B cell (primary cell): ENCODE results near the gene ABCA8. TPM values are rescaled to one million over a fixed set of nuclear protein-coding genes. Genes with fewer than 3 reads are reported as not detected.

Experiments
- ATAC-seq: fragments of 200-7000 bp; cut with Tn5 transposase; one replicate; pipeline ENCODE4 v1.10.0; 2021; ENCODE audit warnings: low read depth, mild to moderate bottlenecking, moderate number of reproducible peaks, moderate library complexity
- CTCF ChIA-PET: fragments of 350-600 bp; sonication (Branson Sonifier 250); formaldehyde crosslinking; loops from one replicate; lab custom pipeline; 2021; ENCODE audit warnings: antibody characterized with exemption, inconsistent platforms; lab: Charles Lee
- POLR2A ChIA-PET: fragments of 350-600 bp; sonication (Branson Sonifier 250); formaldehyde crosslinking; loops from one replicate; lab custom pipeline; 2021; ENCODE audit warnings: antibody characterized with exemption; lab: Charles Lee
- DNase-seq: peaks from one replicate; pipeline ENCODE4 v3.0.0; 2013
- H2AFZ ChIP-seq: 2 replicates; pipeline ENCODE4 v1.6.1; 2012; ENCODE audit warnings: mild to moderate bottlenecking, low read depth, low read length; ENCODE audit not compliant: insufficient read depth, poor library complexity, severe bottlenecking
- H3K27ac ChIP-seq, 2 donors: 1 replicate in 1 of 2; 2 replicates in 1 of 2; pipeline ENCODE4 v1.5.1; 2012 to 2013; ENCODE audit warnings: low read length in 2 of 2, mild to moderate bottlenecking in 2 of 2, moderate library complexity in 1 of 2
- H3K27me3 ChIP-seq, 4 experiments: fragments of 200-600 bp in 1 of 4; sonication (generic) in 1 of 4; replicated peaks in 1 of 4; 1 replicate in 2 of 4; 2 replicates in 2 of 4; pipeline versions ENCODE4 v1.6.1 to v1.7.0; 2013 to 2016; ENCODE audit warnings: low read length in 3 of 4, mild to moderate bottlenecking in 2 of 4, mixed read lengths in 1 of 4, moderate library complexity in 1 of 4; ENCODE audit not compliant: insufficient read depth in 4 of 4, control insufficient read depth in 3 of 4; ENCODE audit errors: control extremely low read depth in 1 of 4
- H3K36me3 ChIP-seq, 2 experiments: replicated peaks in 1 of 2; 1 replicate in 1 of 2; 2 replicates in 1 of 2; pipeline versions ENCODE4 v1.6.1 to v1.7.1; 2013; ENCODE audit warnings: low read length in 1 of 2; ENCODE audit not compliant: insufficient read depth in 2 of 2, control insufficient read depth in 1 of 2; ENCODE audit errors: control extremely low read depth in 1 of 2, extremely low read depth in 1 of 2
- H3K4me1 ChIP-seq, 2 donors: fragments of 200-600 bp in 1 of 2; sonication (generic) in 1 of 2; 1 replicate in 1 of 2; 2 replicates in 1 of 2; pipeline versions ENCODE4 v1.5.1 to v1.6.1; 2013 to 2017; ENCODE audit warnings: low read length in 2 of 2; ENCODE audit not compliant: control insufficient read depth in 2 of 2, insufficient read depth in 2 of 2
- H3K4me2 ChIP-seq: replicated peaks from 2 replicates; pipeline ENCODE3; 2012; ENCODE audit warnings: mild to moderate bottlenecking, low read depth, low read length; ENCODE audit not compliant: poor library complexity, severe bottlenecking
- H3K4me3 ChIP-seq, 5 experiments: fragments of 200-600 bp in 1 of 5; sonication (generic) in 1 of 5; 1 replicate in 3 of 5; 2 replicates in 2 of 5; pipeline versions ENCODE4 v1.5.1 to v1.7.0; 2011 to 2016; ENCODE audit warnings: low read length in 4 of 5, mild to moderate bottlenecking in 4 of 5, low read depth in 2 of 5, control low read depth in 1 of 5, moderate library complexity in 1 of 5; ENCODE audit not compliant: insufficient read depth in 1 of 5; ENCODE audit errors: control extremely low read depth in 1 of 5, extremely low read depth in 1 of 5
- H3K79me2 ChIP-seq: fragments of 200-600 bp; sonication (generic); one replicate; pipeline ENCODE4 v1.6.0; 2016; ENCODE audit warnings: low read length; ENCODE audit not compliant: control insufficient read depth, insufficient read depth
- H3K9ac ChIP-seq: fragments of 200-600 bp; sonication (generic); 2 replicates; pipeline ENCODE4 v1.6.1; 2017; ENCODE audit warnings: mild to moderate bottlenecking, low read length, moderate library complexity
- H3K9me3 ChIP-seq, 3 donors: one replicate each; pipeline versions ENCODE4 v1.6.1 to v1.7.1; 2013; ENCODE audit warnings: low read length in 2 of 3; ENCODE audit not compliant: control insufficient read depth in 2 of 3, insufficient read depth in 1 of 3; ENCODE audit errors: control extremely low read depth in 1 of 3
- H4K20me1 ChIP-seq: 2 replicates; pipeline ENCODE4 v1.6.0; 2012; ENCODE audit warnings: mild to moderate bottlenecking, low read length; ENCODE audit not compliant: insufficient read depth, control insufficient read depth, poor library complexity, severe bottlenecking
- H3K27ac Mint-ChIP-seq: one replicate; pipeline ENCODE4 v1.8.0; 2021; ENCODE audit warnings: mixed read lengths
- H3K27me3 Mint-ChIP-seq: one replicate; pipeline ENCODE4 v1.8.0; 2021; ENCODE audit warnings: mixed read lengths
- H3K4me1 Mint-ChIP-seq: one replicate; pipeline ENCODE4 v1.8.0; 2021; ENCODE audit warnings: mixed read lengths
- H3K4me3 Mint-ChIP-seq: one replicate; pipeline ENCODE4 v1.8.0; 2021; ENCODE audit warnings: mixed read lengths
- H3K9me3 Mint-ChIP-seq: one replicate; pipeline ENCODE4 v1.8.0; 2022; ENCODE audit warnings: mixed read lengths; ENCODE audit not compliant: insufficient read depth
- EZH2 ChIP-seq: IDR thresholded peaks from 2 replicates; pipeline ENCODE4 v1.6.1; 2012; ENCODE audit warnings: borderline replicate concordance, low read depth, mild to moderate bottlenecking, moderate library complexity, low read length; ENCODE audit not compliant: insufficient read depth, poor library complexity, severe bottlenecking
- WGBS: methylation state at CpG from one replicate; pipeline ENCODE4 v1.1.5; 2013; ENCODE audit warnings: missing lambda C conversion rate; ENCODE audit not compliant: insufficient coverage; 5-methylcytosine and 5-hydroxymethylcytosine counted together
- intact Hi-C: fragments of 100-400 bp; cut with micrococcal nuclease; formaldehyde crosslinking; loops from one replicate; pipeline ENCODE4 v1.10.0; 2022
- polyA plus RNA-seq: library from polyadenylated mRNA; depleted of rRNA; stranded (reverse); fragments of >200 nt; gene quantifications from 2 replicates; pipeline ENCODE4 v1.2.3, GENCODE V29; 2012
- total RNA-seq, 2 donors: library from RNA; stranded (reverse); fragments of 120-200 nt in 1 of 2; gene quantifications; 1 replicate in 1 of 2; 2 replicates in 1 of 2; pipeline versions ENCODE4 v1.2.3 to v1.2.4, GENCODE V29; 2013 to 2022
- TF ChIP-seq, protein P1 (sequence below): fragments of 200-600 bp; IDR thresholded peaks from one replicate; pipeline ENCODE4 v1.8.0; 2022; ENCODE audit warnings: antibody characterized with exemption, mild to moderate bottlenecking

The ABCA8 gene
- total and polyA plus RNA-seq, 2 donors (not counting 1 experiment from before 2014, with no cell fraction given): not detected

DNA sequence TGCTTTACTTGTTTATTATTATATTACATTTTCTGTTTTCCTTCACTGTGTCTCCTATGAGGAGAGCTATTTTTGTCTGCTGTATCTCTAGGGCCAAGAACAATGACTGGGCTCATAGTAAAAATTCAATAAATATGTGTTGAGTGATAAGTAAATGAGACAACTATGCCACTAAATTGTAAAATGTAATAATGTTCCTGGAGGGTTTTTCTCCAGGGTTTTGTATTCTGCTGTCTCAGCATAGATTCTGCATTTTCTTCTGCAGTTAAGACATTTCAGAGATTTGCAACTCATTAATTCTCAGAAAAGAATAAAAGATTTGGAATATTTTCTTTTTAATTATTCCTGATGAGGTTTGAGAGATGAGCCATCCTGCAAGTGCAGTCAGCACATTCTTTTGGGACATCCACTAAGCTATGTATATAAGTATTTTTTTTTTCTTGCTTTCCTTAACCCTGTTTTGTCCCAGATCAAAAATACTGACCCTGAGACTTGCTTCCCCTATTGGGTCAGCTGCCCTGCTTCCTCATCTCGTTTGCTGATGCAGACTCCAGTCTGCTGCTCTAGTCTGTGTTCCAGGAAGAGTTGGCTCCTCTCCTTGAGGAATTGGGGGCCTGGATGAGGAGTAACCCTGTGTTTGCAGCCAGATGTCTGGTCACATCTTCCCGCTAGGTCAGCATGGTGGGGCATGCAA is 122.9 kb downstream of the ABCA8 start:
- Histone ChIP-seq H3K4me1 (no peaks in the 10 kb centered on the region), H3K4me2 (no peak overlapping the region), H3K36me3 (no peaks in the 10 kb centered on the region), H3K27me3 (peaks cover 0 to 3% (median 0%) of the 10 kb centered on the region in 4 experiments), H3K27ac (no peak overlapping the region), H2AFZ (no peak overlapping the region), H3K4me3 (no peak overlapping the region), H3K9me3 (no peaks in the 10 kb centered on the region), H3K9ac (no peak overlapping the region), H4K20me1 (no peaks in the 10 kb centered on the region), H3K79me2 (no peaks in the 10 kb centered on the region)
- no peaks in the 10 kb centered on the region for H3K9me3 Mint-ChIP-seq
- 49% methylated on average over 2 of the region's 2 CpGs for WGBS
- no peak for DNase-seq
- ATAC-seq: no peak
- intact Hi-C loops: no loop called here
- no peak for TF ChIP-seq EZH2
- TF ChIP-seq, protein P1, sequence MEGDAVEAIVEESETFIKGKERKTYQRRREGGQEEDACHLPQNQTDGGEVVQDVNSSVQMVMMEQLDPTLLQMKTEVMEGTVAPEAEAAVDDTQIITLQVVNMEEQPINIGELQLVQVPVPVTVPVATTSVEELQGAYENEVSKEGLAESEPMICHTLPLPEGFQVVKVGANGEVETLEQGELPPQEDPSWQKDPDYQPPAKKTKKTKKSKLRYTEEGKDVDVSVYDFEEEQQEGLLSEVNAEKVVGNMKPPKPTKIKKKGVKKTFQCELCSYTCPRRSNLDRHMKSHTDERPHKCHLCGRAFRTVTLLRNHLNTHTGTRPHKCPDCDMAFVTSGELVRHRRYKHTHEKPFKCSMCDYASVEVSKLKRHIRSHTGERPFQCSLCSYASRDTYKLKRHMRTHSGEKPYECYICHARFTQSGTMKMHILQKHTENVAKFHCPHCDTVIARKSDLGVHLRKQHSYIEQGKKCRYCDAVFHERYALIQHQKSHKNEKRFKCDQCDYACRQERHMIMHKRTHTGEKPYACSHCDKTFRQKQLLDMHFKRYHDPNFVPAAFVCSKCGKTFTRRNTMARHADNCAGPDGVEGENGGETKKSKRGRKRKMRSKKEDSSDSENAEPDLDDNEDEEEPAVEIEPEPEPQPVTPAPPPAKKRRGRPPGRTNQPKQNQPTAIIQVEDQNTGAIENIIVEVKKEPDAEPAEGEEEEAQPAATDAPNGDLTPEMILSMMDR: no peak
- H3K27ac Mint-ChIP-seq: no peak overlapping the region
- CTCF ChIA-PET: no interaction called here
- H3K4me1 Mint-ChIP-seq: peaks cover 2% of the 10 kb centered on the region
- H3K27me3 Mint-ChIP-seq: peaks cover 18% of the 10 kb centered on the region
- H3K4me3 Mint-ChIP-seq: no peak overlapping the region
- POLR2A ChIA-PET: no interaction called here

DNA sequence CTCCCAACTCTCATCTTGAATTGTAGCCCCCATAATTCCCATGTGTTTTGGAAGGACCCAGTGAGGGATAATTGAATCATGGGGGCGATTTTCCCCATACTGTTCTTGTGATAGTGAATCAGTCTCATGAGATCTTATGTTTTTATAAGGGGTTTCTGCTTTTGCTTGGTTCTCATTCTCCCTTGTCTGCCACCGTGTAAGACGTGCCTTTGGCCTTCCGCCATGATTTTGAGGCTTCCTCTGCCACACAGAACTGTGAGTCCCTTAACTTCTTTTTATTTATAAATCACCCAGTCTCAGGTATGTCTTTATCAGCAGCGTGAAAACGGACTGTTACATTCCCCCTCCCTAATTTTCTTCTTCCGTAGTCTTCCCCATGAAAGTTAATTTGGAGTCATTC is 124.0 kb downstream of the ABCA8 start:
- Histone ChIP-seq H3K27ac (no peak overlapping the region), H3K4me3 (no peak overlapping the region), H3K9ac (no peak overlapping the region), H3K4me1 (no peaks in the 10 kb centered on the region), H2AFZ (no peak overlapping the region), H3K36me3 (no peaks in the 10 kb centered on the region), H3K79me2 (no peaks in the 10 kb centered on the region), H3K9me3 (no peaks in the 10 kb centered on the region), H4K20me1 (no peaks in the 10 kb centered on the region), H3K4me2 (no peak overlapping the region), H3K27me3 (peaks cover 0 to 3% (median 0%) of the 10 kb centered on the region in 4 experiments)
- TF ChIP-seq, protein P1: no peak
- TF ChIP-seq EZH2: no peak
- peaks cover 21% of the 10 kb centered on the region for H3K27me3 Mint-ChIP-seq
- H3K4me1 Mint-ChIP-seq: peaks cover 2% of the 10 kb centered on the region
- H3K4me3 Mint-ChIP-seq: no peak overlapping the region
- no peak for DNase-seq
- WGBS: 100% methylated on average over 2 of the region's 7 CpGs
- POLR2A ChIA-PET: no interaction called here
- intact Hi-C loops: no loop called here
- CTCF ChIA-PET: no interaction called here
- no peak overlapping the region for H3K27ac Mint-ChIP-seq
- H3K9me3 Mint-ChIP-seq: no peaks in the 10 kb centered on the region
- no peak for ATAC-seq
